HG03159 (cell line): ENCODE measurements around the gene NCCRP1.

Source experiments
- ATAC-seq: cut with Tn5 transposase; IDR thresholded peaks from one replicate; pipeline ENCODE4 v1.9.1; 2021; ENCODE audit warnings: mild to moderate bottlenecking, moderate library complexity; ENCODE audit not compliant: unreplicated experiment

Gene NCCRP1

DNA sequence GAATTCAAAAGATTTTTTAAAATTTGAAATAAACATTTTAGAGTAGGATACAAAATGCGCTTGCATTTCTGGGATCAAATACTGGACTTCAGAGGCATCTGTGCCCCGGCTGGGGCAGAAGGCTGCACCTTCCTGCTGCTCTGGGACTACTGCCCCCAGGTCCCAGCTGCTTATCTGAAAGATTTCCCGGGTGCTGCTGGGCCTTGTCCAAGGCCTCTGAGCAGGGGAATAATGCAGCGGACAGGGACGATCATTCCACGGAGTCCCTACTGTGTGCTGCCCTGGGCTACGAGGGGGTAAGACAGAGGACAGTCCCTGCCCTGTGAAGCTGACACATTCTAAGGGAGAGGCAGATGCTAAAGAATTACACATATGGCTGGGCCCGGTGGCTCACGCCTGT is 33.1 kb upstream of the NCCRP1 start:
- no peak for ATAC-seq

- ATAC-seq: no peak
Measured at GRCh38 chr19:39164289-39164688, 32.5 kb upstream of the NCCRP1 start.

DNA sequence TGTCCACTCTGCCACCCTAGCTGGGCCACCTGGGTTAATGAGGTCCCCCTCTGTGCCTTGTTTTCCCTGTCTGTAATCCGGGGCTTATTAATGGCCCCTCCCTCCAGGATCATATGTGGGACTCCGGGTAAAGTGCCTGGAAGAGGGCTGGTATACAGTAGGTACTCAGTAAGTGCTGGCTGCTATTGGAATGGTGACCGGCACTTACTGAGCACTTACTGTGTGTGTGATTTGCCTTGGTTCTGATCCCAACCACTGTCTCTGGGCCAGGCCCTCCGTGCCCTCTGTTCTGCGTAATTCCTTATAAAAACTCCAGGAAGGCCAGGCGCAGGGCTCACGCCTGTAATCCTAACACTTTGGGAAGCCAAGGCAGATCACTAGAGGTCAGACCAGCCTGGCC is 30.9 kb upstream of the NCCRP1 start:
- ATAC-seq: no peak

DNA sequence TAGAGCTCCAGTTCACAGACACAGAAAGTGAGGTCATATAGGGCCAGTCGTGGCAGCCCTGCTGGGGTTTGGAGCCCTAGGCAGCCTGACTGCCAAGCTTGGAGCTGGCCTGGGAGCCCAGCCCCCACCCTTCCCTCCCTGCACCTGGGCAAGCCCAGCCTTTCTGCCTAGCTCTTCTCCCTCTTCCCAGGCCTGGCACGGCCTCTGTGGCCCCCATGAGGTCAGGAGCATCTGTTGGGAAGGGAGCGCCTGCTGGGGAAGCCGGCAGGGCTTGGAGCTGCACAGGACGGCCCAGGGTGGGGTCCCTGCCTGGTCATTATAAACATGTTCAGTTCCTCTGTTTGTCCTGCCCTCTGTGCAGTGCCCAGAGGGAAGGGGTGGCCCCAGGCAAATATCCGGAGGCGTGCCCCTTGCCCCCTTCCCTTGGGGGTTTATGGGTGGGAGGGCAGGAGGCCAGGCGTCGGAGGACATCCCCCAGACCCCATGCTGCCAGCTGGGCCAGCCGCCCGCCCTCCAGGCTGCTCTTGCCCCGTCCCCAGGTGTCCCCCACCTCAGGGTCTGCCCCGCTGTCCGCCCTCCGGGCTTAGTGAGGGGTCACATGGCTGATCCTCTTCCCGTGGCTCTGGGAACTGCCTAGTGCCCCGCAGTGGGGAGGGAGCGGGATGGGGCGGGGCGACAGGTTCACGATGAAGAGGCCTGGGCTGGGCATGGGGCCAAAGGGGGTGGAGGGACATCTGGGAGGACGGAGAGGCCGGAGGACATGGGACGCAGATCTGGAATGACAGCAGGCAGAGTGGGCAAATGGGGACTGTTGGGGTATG is 30.0 kb upstream of the NCCRP1 start:
- ATAC-seq: no peak

DNA sequence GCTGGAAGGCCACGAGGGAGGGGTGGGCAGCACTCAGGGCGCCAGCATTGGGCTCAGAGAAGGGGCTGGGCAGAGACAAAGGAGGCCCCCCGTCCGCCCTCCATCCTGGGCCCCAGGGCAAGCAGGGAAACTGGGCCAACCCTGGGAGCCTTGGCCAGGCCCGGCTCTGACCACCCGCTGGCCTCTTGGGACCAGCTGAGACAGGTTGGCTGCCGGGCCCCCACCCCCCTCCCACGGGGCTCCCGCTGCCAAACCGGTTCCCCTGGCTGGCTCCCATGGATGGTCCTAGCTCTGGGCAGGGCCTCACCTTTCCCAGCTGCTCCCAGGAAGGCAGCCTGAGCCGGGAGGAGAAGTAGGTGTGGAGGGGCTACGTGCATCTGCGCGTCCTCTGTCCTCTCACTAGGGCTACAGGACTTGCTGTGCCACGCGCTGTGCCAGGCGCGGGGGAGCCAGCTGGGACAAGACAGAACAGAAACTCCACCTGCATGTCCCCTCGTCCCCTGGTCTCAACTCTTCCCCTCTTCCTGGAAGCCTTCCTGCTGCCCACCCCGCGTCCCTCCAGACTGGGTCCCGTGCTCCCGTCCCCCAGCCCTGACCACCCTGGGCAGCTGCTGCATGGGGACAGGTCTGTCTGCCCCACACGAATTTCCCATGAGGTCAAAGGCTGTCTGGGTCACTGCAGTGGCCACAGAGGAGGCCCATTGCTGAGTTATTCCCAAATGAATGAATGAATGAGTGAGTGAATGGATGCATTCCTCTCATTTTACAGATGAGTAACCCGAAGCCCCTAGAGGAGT is 29.1 kb upstream of the NCCRP1 start:
- no peak for ATAC-seq

GRCh38 chr19:39168258-39169142 is 28.3 kb upstream of the NCCRP1 start:
- ATAC-seq: no peak

GRCh38 chr19:39169143-39169810 is 27.5 kb upstream of the NCCRP1 start:
- ATAC-seq: no peak

DNA sequence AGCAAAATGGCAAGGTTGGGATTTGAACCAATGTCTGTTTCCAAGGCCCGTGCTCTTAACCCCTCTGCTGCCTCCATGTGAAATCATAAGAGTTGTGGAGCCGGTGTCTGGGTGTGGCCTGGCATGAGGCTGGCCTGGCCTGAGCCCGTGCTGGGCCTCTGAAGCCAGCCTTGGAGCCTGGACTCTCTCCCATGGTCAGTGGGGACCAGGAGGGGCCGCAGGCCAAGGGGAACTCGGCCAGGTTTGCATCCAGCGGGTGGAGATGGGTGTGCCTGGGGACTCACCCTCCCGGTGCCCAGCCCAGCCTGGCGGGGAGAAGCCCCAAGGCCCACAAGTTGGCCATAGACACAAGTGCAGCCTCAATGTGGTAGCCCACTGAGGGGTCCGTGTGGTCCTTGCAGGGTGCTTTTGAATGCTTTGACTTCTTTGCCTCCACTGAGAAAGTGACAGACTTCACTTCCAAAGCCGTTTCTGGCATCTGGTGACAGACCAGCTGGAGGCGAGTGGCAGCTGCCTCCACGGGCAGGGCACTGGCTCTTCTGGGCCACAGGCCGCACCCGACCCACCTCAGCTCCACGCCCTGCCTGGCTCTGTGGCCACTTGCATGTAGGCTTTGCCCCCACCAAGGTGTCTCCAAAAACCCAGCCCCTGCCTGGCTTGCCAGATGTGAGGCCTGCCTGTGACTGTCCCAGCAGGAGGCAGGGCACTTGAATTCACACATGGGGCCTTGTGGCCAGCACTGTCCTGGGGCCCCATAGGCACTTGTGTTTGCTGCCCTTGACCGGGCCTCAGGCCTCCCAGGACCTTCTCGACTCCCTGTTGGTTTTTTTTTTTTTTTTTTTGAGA is 26.2 kb upstream of the NCCRP1 start:
- no peak for ATAC-seq

DNA sequence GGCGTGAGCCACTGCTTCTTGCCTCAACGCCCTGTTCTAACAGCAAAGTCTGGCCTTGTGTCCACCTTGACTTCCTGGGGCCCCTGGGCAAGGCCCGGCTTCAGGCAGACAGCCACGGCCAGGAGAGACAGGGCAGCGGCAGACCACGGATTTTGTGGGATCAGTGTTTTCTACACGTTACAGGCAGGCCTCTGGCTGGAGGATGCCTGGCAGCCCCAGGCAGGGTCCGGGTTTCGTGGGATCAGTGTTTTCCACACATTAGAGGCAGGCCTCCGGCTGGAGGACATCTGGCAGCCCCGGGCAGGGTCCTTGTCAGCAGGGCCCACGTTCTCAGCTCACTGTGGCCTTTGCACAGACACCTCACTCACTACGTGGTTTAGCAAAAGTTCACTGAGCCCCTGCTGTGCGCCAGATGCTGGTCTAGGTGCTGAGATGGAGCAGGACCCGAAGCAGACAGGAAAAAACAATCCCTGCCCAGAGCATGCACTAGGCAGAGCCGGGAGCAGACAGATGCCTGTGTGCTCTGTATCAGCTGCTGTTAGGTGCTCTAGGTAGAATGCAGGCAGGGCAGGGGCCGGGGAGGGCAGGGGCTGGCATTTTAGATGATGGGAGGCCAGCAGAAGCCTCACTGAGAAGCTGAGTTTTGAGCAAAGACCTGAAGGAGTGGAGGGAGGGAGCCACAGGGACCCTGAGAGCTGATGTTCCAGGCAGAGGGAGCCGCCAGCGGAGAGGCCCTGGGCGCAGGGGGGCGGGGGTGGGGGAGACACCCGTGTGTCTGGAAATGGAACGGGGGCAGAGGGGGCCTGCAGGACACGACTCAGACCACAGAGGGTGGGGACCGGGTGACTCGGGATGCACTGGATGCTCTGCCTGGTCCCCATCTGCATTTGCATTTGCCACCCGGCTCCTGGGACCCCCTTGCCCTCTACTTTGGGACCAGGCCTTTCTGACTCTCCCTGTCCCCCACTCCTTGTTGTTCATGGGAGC is 25.0 kb upstream of the NCCRP1 start:
- no peak for ATAC-seq

DNA sequence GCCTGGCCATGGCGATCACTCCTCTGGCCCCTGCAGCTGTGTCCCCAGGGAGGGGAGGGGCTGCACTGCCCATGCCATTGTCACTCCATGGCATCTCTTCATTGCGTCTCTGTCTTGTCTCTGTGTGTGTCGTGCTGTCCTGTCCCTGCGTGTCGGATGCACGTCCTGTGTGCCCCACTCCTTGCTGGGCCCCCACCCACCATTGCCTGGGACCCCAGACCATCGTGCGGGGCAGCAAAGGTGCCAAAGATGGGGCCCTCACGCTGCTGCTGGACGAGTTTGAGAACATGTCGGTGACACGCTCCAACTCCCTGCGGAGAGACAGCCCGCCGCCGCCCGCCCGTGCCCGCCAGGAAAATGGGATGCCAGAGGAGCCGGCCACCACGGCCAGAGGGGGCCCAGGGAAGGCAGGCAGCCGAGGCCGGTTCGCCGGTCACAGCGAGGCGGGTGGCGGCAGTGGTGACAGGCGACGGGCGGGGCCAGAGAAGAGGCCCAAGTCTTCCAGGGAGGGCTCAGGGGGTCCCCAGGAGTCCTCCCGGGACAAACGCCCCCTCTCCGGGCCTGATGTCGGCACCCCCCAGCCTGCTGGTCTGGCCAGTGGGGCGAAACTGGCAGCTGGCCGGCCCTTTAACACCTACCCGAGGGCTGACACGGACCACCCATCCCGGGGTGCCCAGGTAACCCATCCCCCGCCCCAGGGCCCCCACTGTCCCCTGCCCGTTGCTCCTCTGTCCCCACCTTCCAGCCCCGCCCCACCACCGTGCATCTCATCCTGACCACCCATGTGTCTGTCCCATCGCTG is 23.9 kb upstream of the NCCRP1 start:
- no peak for ATAC-seq

DNA sequence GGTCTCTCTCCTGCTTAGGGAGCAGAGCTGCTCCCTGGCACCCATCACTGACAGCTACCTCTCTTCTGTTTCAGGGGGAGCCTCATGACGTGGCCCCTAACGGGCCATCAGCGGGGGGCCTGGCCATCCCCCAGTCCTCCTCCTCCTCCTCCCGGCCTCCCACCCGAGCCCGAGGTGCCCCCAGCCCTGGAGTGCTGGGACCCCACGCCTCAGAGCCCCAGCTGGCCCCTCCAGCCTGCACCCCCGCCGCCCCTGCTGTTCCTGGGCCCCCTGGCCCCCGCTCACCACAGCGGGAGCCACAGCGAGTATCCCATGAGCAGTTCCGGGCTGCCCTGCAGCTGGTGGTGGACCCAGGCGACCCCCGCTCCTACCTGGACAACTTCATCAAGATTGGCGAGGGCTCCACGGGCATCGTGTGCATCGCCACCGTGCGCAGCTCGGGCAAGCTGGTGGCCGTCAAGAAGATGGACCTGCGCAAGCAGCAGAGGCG is 23.2 kb upstream of the NCCRP1 start:
- ATAC-seq: no peak

GRCh38 chr19:39174142-39174541 is 22.6 kb upstream of the NCCRP1 start:
- ATAC-seq: no peak

DNA sequence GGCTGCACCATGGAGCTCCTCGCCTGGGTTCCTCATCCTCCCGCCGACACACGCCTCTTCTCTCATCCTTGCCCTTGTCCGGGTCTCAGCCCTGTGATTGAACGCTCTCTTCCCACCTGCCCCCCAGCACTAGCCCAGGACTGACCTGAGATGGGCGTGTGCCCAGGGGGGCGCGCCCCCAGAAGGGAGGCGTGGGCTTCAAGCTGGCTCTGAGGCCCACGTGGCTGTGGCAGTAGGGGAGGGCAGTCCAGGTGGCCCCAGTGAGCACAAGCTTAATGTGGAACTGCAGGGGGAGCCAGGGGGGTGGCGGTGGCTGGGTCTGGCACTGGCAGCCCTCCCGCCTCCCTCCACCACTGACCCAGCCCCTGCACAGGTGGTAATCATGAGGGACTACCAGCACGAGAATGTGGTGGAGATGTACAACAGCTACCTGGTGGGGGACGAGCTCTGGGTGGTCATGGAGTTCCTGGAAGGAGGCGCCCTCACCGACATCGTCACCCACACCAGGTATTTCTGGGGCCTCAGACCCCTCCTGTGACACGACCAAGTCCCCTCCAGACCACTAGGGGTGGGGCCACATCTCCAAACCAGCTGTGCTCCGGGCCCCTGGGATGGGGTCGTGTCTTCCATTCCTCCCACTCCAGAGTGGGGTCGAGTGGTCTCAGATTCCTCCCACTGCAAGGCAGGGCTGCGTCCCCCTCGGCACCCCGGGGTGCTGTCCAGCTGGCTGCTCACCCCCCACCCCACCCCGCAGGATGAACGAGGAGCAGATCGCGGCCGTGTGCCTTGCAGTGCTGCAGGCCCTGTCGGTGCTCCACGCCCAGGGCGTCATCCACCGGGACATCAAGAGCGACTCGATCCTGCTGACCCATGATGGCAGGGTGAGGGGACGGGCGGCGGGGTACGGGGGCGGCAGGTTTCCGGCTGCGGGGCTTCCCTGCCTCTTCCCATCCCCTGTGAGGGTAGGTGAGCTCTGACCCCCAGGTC is 21.9 kb upstream of the NCCRP1 start:
- no peak for ATAC-seq

DNA sequence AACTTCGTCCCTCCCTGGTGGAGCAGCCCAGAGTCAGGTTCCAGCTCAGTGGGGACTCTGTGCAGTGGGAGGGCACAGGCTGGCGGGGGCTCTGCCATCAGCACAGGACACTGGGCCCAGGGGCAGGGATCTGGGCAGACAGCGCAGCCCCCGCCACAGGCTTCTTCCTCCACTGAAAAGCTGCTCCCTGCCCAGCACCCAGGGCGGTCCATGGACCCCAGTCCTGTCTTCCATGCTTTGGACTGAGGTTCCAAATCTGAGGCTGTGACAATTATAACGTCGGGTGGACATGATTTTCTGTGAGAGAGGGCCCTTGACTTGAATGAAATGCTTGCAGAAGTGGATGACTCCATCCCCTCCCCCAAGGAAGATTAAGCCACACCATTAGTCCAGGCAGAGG is 21.2 kb upstream of the NCCRP1 start:
- no peak for ATAC-seq

DNA sequence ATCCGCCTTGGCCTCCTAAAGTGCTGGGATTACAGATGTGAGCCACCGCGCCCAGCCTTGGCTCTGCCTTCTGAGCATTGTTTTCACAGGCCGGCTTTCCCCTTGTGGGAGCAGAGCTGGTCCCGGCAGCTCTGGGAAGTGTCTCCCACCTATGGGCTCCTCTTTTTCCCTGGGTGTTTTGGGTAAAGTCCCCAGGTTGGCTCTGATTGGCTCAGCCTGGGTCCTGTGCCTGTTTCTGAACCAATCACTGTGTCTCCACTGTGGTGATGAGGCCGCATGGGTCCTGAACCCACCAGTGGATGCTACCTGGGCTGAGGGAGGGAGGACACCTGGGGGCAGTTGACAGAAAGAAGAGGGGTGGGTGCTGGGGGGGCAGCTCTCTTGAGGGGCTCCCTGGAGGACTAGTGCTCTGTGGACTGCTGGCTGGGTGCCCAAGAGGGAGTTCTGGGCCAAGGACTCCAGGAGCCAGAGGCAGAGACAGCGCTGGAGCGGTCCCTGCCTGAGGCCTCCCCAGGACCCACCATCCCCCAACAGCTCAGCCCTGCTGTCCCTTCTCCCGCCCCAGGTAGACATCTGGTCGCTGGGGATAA is 19.6 kb upstream of the NCCRP1 start:
- no peak for ATAC-seq

DNA sequence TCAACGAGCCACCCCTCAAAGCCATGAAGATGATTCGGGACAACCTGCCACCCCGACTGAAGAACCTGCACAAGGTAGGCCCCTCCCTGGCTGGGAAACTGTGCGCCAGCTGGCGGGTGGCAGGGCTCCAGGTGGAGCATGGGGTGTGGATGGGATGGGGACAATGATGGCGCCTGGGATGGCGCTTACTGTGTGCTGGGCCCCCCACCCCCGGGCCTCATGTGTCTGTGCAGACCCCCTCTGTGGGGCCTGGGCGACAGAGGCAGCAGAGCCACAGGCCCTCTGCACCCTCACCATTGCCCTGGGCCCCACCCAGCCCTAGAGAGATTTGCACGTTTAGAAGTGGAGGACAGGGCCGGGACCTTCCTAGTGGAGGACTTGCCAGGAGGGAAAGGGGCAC is 19.0 kb upstream of the NCCRP1 start:
- ATAC-seq: no peak
